Measurements from ENCODE around the gene ARFGEF3.

GRCh38 chr6:138250513-138251247 lies 88.9 kb downstream of the ARFGEF3 start:
- TF ChIP-seq CTCF (IDR thresholded peaks at IDR 0.05) (no peak), EZH2 (IDR thresholded peaks at IDR 0.05; ENCODE audit: borderline replicate concordance, insufficient read depth, low read depth, low read length, poor library complexity, severe bottlenecking) (no peak)
